CD4-positive, alpha-beta memory T cell (primary cell): ENCODE measurements around the gene ENPP3. TPM values are rescaled to one million over a fixed set of nuclear protein-coding genes. Genes with fewer than 3 reads are reported as not detected.

Source experiments
- CTCF ChIA-PET: fragments of 350-600 bp; sonication (Branson Sonifier 250); formaldehyde crosslinking; loops from one replicate; lab custom pipeline; 2021; ENCODE audit warnings: inconsistent platforms; ENCODE audit not compliant: partially characterized antibody; lab: Charles Lee
- POLR2A ChIA-PET: fragments of 350-600 bp; sonication (Branson Sonifier 250); formaldehyde crosslinking; loops from one replicate; lab custom pipeline; 2021; ENCODE audit not compliant: partially characterized antibody; lab: Charles Lee
- DNase-seq, 5 donors: peaks; one replicate each; pipeline versions ENCODE4 v3.0.0 to v3.0.0-alpha.2; 2020 to 2022; ENCODE audit warnings: mixed read lengths in 1 of 5
- H3K27ac ChIP-seq: one replicate; pipeline ENCODE4 v1.7.0; 2013; ENCODE audit warnings: low read depth, low read length
- H3K27me3 ChIP-seq: 2 replicates; pipeline ENCODE4 v1.7.0; 2013; ENCODE audit warnings: mild to moderate bottlenecking, low read length, moderate library complexity; ENCODE audit not compliant: insufficient read depth
- H3K36me3 ChIP-seq: 2 replicates; pipeline ENCODE4 v1.7.0; 2013; ENCODE audit warnings: mild to moderate bottlenecking, low read length, moderate library complexity; ENCODE audit not compliant: insufficient read depth
- H3K4me1 ChIP-seq: 2 replicates; pipeline ENCODE4 v1.7.0; 2013; ENCODE audit warnings: mild to moderate bottlenecking, low read length, moderate library complexity; ENCODE audit not compliant: insufficient read depth
- H3K4me3 ChIP-seq, 2 donors: one replicate each; pipeline ENCODE4 v1.7.0; 2013; ENCODE audit warnings: low read length in 2 of 2, mild to moderate bottlenecking in 1 of 2
- H3K9me3 ChIP-seq, 2 donors: one replicate each; pipeline ENCODE4 v1.7.0; 2013; ENCODE audit warnings: low read length in 2 of 2, control low read depth in 1 of 2; ENCODE audit not compliant: control insufficient read depth in 1 of 2
- H3K27ac Mint-ChIP-seq, 7 donors: one replicate each; pipeline ENCODE4 v1.8.0; 2020 to 2021; ENCODE audit warnings: mixed read lengths in 7 of 7, mild to moderate bottlenecking in 6 of 7, inconsistent platforms in 3 of 7, moderate library complexity in 3 of 7
- H3K27me3 Mint-ChIP-seq, 2 donors: one replicate each; pipeline ENCODE4 v1.8.0; 2020 to 2021; ENCODE audit warnings: mixed read lengths in 2 of 2
- H3K36me3 Mint-ChIP-seq, 2 donors: one replicate each; pipeline ENCODE4 v1.8.0; 2020 to 2021; ENCODE audit warnings: mixed read lengths in 2 of 2, inconsistent platforms in 1 of 2, mild to moderate bottlenecking in 1 of 2
- H3K4me1 Mint-ChIP-seq, 4 donors: one replicate each; pipeline ENCODE4 v1.8.0; 2020 to 2021; ENCODE audit warnings: mixed read lengths in 4 of 4, mild to moderate bottlenecking in 1 of 4
- H3K4me3 Mint-ChIP-seq, 8 donors: one replicate each; pipeline ENCODE4 v1.8.0; 2020 to 2021; ENCODE audit warnings: mixed read lengths in 8 of 8, mild to moderate bottlenecking in 7 of 8, moderate library complexity in 6 of 8, inconsistent platforms in 3 of 8
- H3K9me3 Mint-ChIP-seq, 8 donors: one replicate each; pipeline ENCODE4 v1.8.0; 2020 to 2021; ENCODE audit warnings: mixed read lengths in 8 of 8, mild to moderate bottlenecking in 5 of 8, inconsistent platforms in 3 of 8, moderate library complexity in 1 of 8
- intact Hi-C: fragments of 100-400 bp; cut with micrococcal nuclease; formaldehyde crosslinking; loops from one replicate; pipeline ENCODE4 v1.15.1; 2023
- polyA plus RNA-seq, 2 donors: library from polyadenylated mRNA; unstranded; fragments of 300-500 nt; fragmentation: Illumina TruSeq; gene quantifications; one replicate each; pipeline ENCODE4 v1.2.3, GENCODE V29; 2021
- total RNA-seq, 2 experiments: library from RNA; stranded (reverse); gene quantifications; one replicate each; pipeline ENCODE4 v1.2.3, GENCODE V29; 2021

The ENPP3 gene
- under 1 TPM; 0.33 to 0.79 TPM for total RNA-seq
- under 1 TPM; 0.15 to 0.23 TPM for polyA plus RNA-seq

- H3K4me3 Mint-ChIP-seq, result no peak within 1 kb of the TSS
- DNase-seq, result no peak
- H3K27me3 ChIP-seq, result no peaks in the 10 kb centered on the region
- H3K27ac ChIP-seq, result no peak within 1 kb of the TSS
- H3K27ac Mint-ChIP-seq, result no peak within 1 kb of the TSS
- peaks cover 0 to 3% of the 10 kb centered on the region in 2 donors for H3K27me3 Mint-ChIP-seq
- no peak within 1 kb of the TSS for H3K4me3 ChIP-seq
- no peaks in the 10 kb centered on the region for H3K36me3 Mint-ChIP-seq
- H3K9me3 ChIP-seq, result no peaks in the 10 kb centered on the region
- H3K4me1 Mint-ChIP-seq, result no peaks in the 10 kb centered on the region
- no peaks in the 10 kb centered on the region for H3K4me1 ChIP-seq
- POLR2A ChIA-PET, result interaction anchor here (1.2 kb wide), 1 partner anchor 178 kb away, joined by 3 read pairs; no protein-coding TSS in a partner anchor
- intact Hi-C loops, result no loop called here
- peaks cover 0 to 1% (median 0%) of the 10 kb centered on the region in 8 donors for H3K9me3 Mint-ChIP-seq
- H3K36me3 ChIP-seq, result no peaks in the 10 kb centered on the region
- CTCF ChIA-PET, result interaction anchor here (0.6 to 4.9 kb wide), 2 partner anchors 9 to 752 kb away, joined by 3 to 40 read pairs; partner anchors contain the start of gene MED23
Measured at GRCh38 chr6:131636880-131637792, at the start of gene ENPP3. Gene ENPP3, plus strand, starts transcription at chr6:131637302. Its CDS starts 83 bp downstream, at chr6:131637385.

GRCh38 chr6:131587909-131588308 is 49.2 kb upstream of the ENPP3 start:
- CTCF ChIA-PET, result interaction anchor here (1.0 kb wide), 1 partner anchor 40 kb away, joined by 3 read pairs; the partner anchor contains the start of gene MED23
- Mint-ChIP-seq H3K9me3 (no peaks in the 10 kb centered on the region), H3K27ac (no peak overlapping the region)

DNA sequence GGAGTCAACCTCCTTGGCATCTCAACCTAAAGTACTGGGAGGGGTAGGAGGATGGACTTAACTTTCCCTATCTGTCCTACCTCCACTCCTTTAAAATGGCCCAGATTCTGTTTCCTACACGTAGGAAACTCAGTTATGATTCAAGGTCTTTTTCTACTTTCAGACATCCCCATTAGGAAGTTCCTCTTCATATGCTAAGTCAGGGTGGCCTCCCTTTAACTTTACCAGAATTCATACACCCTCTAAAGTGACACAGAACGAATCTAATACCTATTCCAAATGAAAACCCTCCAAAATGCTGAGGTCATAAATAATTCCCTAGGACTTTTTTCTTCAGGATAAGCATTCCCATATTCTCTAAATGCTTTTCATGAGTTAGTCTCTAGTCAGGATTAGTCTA is 48.5 kb upstream of the ENPP3 start:
- peaks cover 63 to 78% of the 10 kb centered on the region in 2 donors for H3K36me3 Mint-ChIP-seq
- H3K27ac ChIP-seq, result no peak overlapping the region
- no peak overlapping the region for H3K4me3 ChIP-seq
- H3K9me3 ChIP-seq, result no peaks in the 10 kb centered on the region
- H3K9me3 Mint-ChIP-seq, result no peaks in the 10 kb centered on the region
- peaks cover 59% of the 10 kb centered on the region for H3K36me3 ChIP-seq
- no peaks in the 10 kb centered on the region for H3K27me3 ChIP-seq
- no peaks in the 10 kb centered on the region for H3K4me1 ChIP-seq
- no peaks in the 10 kb centered on the region for H3K27me3 Mint-ChIP-seq
- intact Hi-C loops, result no loop called here
- H3K27ac Mint-ChIP-seq, result peak overlapping the region in 1 of 7 donors; percentile 64
- DNase-seq, result no peak
- H3K4me1 Mint-ChIP-seq, result no peaks in the 10 kb centered on the region
- ChIA-PET POLR2A (no interaction called here), CTCF (interaction anchor here (1.0 kb wide), 1 partner anchor 39 kb away, joined by 3 read pairs; the partner anchor contains the start of gene MED23)
- no peak overlapping the region for H3K4me3 Mint-ChIP-seq

More at GRCh38 chr6:131587909-131588308, 49.2 kb upstream of the ENPP3 start:
- peaks cover 64 to 80% of the 10 kb centered on the region in 2 donors for H3K36me3 Mint-ChIP-seq
- no peak overlapping the region for H3K4me3 ChIP-seq
- peaks cover 56% of the 10 kb centered on the region for H3K36me3 ChIP-seq
- POLR2A ChIA-PET, result no interaction called here
- no peaks in the 10 kb centered on the region for H3K27me3 ChIP-seq
- H3K27me3 Mint-ChIP-seq, result no peaks in the 10 kb centered on the region
- no peaks in the 10 kb centered on the region for H3K4me1 Mint-ChIP-seq
- DNase-seq, result no peak
- no peaks in the 10 kb centered on the region for H3K4me1 ChIP-seq
- H3K4me3 Mint-ChIP-seq, result no peak overlapping the region
- no peaks in the 10 kb centered on the region for H3K9me3 ChIP-seq
- no peak overlapping the region for H3K27ac ChIP-seq
- intact Hi-C loops, result no loop called here

DNA sequence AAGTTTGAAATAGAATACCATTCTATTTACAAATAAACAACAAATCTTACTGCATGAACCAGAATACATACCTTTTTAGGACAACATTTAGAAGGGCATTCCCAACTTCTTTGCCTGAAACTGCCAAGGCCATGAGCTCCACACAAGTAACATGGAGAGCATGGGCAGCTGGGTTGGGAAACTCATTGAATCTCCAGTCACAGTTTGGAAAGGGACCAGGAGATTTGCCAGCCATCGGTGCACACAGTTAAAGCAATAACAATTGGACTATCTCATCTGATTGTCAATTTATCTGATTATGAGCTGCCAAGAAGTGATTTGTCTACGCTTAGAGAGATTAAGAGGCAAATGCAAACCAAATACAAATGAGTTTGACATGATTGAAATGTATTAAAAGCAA is 44.2 kb upstream of the ENPP3 start:
- H3K27ac ChIP-seq, result no peak overlapping the region
- Mint-ChIP-seq H3K36me3 (peaks cover 63 to 83% of the 10 kb centered on the region in 2 donors), H3K4me3 (no peak overlapping the region), H3K4me1 (peaks cover 0 to 2% (median under 1%) of the 10 kb centered on the region in 4 donors), H3K9me3 (no peaks in the 10 kb centered on the region), H3K27ac (peak overlapping the region in 1 of 7 donors; percentile 35), H3K27me3 (no peaks in the 10 kb centered on the region)
- ChIA-PET CTCF (no interaction called here), POLR2A (no interaction called here)
- peaks cover 62% of the 10 kb centered on the region for H3K36me3 ChIP-seq
- no peak for DNase-seq
- no peaks in the 10 kb centered on the region for H3K9me3 ChIP-seq
- no peaks in the 10 kb centered on the region for H3K27me3 ChIP-seq
- H3K4me1 ChIP-seq, result no peaks in the 10 kb centered on the region
- intact Hi-C loops, result no loop called here
- H3K4me3 ChIP-seq, result no peak overlapping the region

- no peaks in the 10 kb centered on the region for H3K9me3 Mint-ChIP-seq
- Histone ChIP-seq H3K4me3 (no peak overlapping the region), H3K27me3 (no peaks in the 10 kb centered on the region), H3K9me3 (no peaks in the 10 kb centered on the region), H3K27ac (no peak overlapping the region), H3K4me1 (no peaks in the 10 kb centered on the region), H3K36me3 (peaks cover 61% of the 10 kb centered on the region)
- no peak overlapping the region for H3K27ac Mint-ChIP-seq
- no peak for DNase-seq
- intact Hi-C loops, result no loop called here
- H3K4me3 Mint-ChIP-seq, result no peak overlapping the region
- ChIA-PET CTCF (interaction anchor here (1.0 kb wide), 1 partner anchor 34 kb away, joined by 3 read pairs; the partner anchor contains the start of gene MED23), POLR2A (no interaction called here)
- H3K27me3 Mint-ChIP-seq, result no peaks in the 10 kb centered on the region
- H3K4me1 Mint-ChIP-seq, result peaks cover 0 to 2% (median under 1%) of the 10 kb centered on the region in 4 donors
- H3K36me3 Mint-ChIP-seq, result peaks cover 63 to 84% of the 10 kb centered on the region in 2 donors
Measured at GRCh38 chr6:131594074-131594473, 43.0 kb upstream of the ENPP3 start.

- intact Hi-C loops, result loop anchor here (1.0 to 2.0 kb wide), 2 partner anchors 399 to 712 kb away; no protein-coding TSS in a partner anchor
- Mint-ChIP-seq H3K36me3 (peaks cover 57 to 79% of the 10 kb centered on the region in 2 donors), H3K27ac (no peak overlapping the region), H3K9me3 (no peaks in the 10 kb centered on the region), H3K27me3 (no peaks in the 10 kb centered on the region), H3K4me3 (no peak overlapping the region), H3K4me1 (peaks cover 0 to 2% (median under 1%) of the 10 kb centered on the region in 4 donors)
- ChIA-PET CTCF (interaction anchor here (0.7 to 1.2 kb wide), 6 partner anchors 16 to 713 kb away, joined by 3 to 8 read pairs (median 3); partner anchors contain the start of gene MED23), POLR2A (no interaction called here)
- Histone ChIP-seq H3K27me3 (no peaks in the 10 kb centered on the region), H3K4me1 (no peaks in the 10 kb centered on the region), H3K4me3 (no peak overlapping the region), H3K36me3 (peaks cover 56% of the 10 kb centered on the region), H3K27ac (no peak overlapping the region), H3K9me3 (no peaks in the 10 kb centered on the region)
- peak in 2 of 5 donors; percentile 8 to 11 for DNase-seq
Measured at GRCh38 chr6:131597446-131597845, 39.7 kb upstream of the ENPP3 start.

DNA sequence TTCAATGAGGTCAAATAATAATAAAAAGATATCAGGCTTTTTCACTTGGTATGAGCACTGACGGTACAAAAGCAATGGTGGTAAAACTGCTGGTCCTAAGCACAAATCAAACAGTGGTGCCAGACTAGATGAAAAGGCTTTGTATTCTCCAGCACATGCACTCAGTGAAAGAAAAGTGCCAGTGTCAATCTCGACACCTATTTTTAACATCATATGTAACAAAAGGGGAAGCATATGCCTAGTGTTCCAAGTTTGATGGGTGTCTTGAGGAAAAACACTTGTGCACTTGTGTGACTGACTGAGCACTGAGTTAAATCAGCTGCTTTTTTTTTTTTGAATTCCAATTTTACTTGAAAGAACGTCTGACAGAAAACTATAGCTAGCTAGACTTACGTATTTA is 36.4 kb upstream of the ENPP3 start:
- peaks cover 48% of the 10 kb centered on the region for H3K36me3 ChIP-seq
- POLR2A ChIA-PET, result no interaction called here

More for the DNA sequence above, 36.4 kb upstream of the ENPP3 start:
- intact Hi-C loops, result no loop called here
- Mint-ChIP-seq H3K36me3 (peaks cover 49 to 76% of the 10 kb centered on the region in 2 donors), H3K27me3 (no peaks in the 10 kb centered on the region), H3K4me3 (no peak overlapping the region), H3K9me3 (no peaks in the 10 kb centered on the region), H3K4me1 (peaks cover 0 to 2% (median under 1%) of the 10 kb centered on the region in 4 donors), H3K27ac (no peak overlapping the region)
- no peaks in the 10 kb centered on the region for H3K27me3 ChIP-seq
- H3K27ac ChIP-seq, result no peak overlapping the region
- DNase-seq, result no peak
- no peaks in the 10 kb centered on the region for H3K9me3 ChIP-seq
- CTCF ChIA-PET, result interaction anchor here (0.7 to 3.2 kb wide), 4 partner anchors 9 to 715 kb away, joined by 3 to 12 read pairs (median 6); partner anchors contain the start of gene MED23
- H3K4me1 ChIP-seq, result no peaks in the 10 kb centered on the region
- H3K4me3 ChIP-seq, result no peak overlapping the region
